Activated gamma-delta T cell (primary cell): ENCODE results near the gene GPR179.
"Not testable (repeated sequence)": the region's sequence is repeated elsewhere in the genome, so short reads cannot be mapped to it uniquely, and the experiment has no call there.

ENCODE experiments used
- DNase-seq: peaks from one replicate; lab custom pipeline; 2025; lab: John Stamatoyannopoulos, UW

GPR179 gene

GRCh38 chr17:38322156-38322779, 21.5 kb downstream of the GPR179 start:
- no peak for DNase-seq

- DNase-seq = no peak
These were observed 23.3 kb downstream of the GPR179 start for GRCh38 chr17:38320482-38320881.

GRCh38 chr17:38317081-38317480, 26.7 kb downstream of the GPR179 start:
- DNase-seq = no peak

GRCh38 chr17:38315497-38315896, 28.3 kb downstream of the GPR179 start:
- DNase-seq = no peak

GRCh38 chr17:38296834-38297517, 46.8 kb downstream of the GPR179 start, which contains the start of gene MRPL45:
MRPL45 (plus strand) TSS chr17:38297168; CDS start chr17:38297184, 16 bp downstream.
- peak; percentile 95 for DNase-seq

- not testable (repeated sequence) for DNase-seq
These were observed 48.0 kb downstream of the GPR179 start for GRCh38 chr17:38295602-38296365.

- DNase-seq = not testable (repeated sequence)
These were observed 54.0 kb downstream of the GPR179 start for GRCh38 chr17:38289760-38290159.

- not testable (repeated sequence) for DNase-seq
These were observed 55.4 kb downstream of the GPR179 start for GRCh38 chr17:38288217-38288827.

- DNase-seq = not testable (repeated sequence)
These were observed 57.2 kb downstream of the GPR179 start for GRCh38 chr17:38286501-38287091.

- not testable (repeated sequence) for DNase-seq
These were observed 57.8 kb downstream of the GPR179 start for GRCh38 chr17:38285994-38286393.
